BE2C (cell line): ENCODE data around the gene DNAJC8.
A peak's percentile ranks its signal among the peaks of the same experiment; 100 is the strongest.

Source experiments
- DNase-seq: peaks from one replicate; pipeline ENCODE4 v3.0.0-alpha.2; 2020
- H3K27me3 ChIP-seq: fragments of 250-450 bp; sonication (Bioruptor Pico); 2 replicates; pipeline ENCODE4 v1.5.1; 2020; ENCODE audit warnings: mild to moderate bottlenecking
- H3K36me3 ChIP-seq: fragments of 250-450 bp; sonication (Bioruptor Pico); 2 replicates; pipeline ENCODE4 v1.5.1; 2020; ENCODE audit warnings: mild to moderate bottlenecking
- H3K4me1 ChIP-seq: fragments of 250-450 bp; sonication (Bioruptor Pico); 2 replicates; pipeline ENCODE4 v1.5.1; 2020
- H3K4me3 ChIP-seq: 2 replicates; pipeline ENCODE4 v1.5.1; 2011; ENCODE audit warnings: low read depth, low read length
- H3K9me3 ChIP-seq: fragments of 250-450 bp; sonication (Bioruptor Pico); 2 replicates; pipeline ENCODE4 v1.5.1; 2020
- TF ChIP-seq, protein P1 (sequence below): IDR thresholded peaks from 2 replicates; pipeline ENCODE4 v1.5.1; 2012; ENCODE audit warnings: mild to moderate bottlenecking, low read depth, low read length

Gene DNAJC8

DNA sequence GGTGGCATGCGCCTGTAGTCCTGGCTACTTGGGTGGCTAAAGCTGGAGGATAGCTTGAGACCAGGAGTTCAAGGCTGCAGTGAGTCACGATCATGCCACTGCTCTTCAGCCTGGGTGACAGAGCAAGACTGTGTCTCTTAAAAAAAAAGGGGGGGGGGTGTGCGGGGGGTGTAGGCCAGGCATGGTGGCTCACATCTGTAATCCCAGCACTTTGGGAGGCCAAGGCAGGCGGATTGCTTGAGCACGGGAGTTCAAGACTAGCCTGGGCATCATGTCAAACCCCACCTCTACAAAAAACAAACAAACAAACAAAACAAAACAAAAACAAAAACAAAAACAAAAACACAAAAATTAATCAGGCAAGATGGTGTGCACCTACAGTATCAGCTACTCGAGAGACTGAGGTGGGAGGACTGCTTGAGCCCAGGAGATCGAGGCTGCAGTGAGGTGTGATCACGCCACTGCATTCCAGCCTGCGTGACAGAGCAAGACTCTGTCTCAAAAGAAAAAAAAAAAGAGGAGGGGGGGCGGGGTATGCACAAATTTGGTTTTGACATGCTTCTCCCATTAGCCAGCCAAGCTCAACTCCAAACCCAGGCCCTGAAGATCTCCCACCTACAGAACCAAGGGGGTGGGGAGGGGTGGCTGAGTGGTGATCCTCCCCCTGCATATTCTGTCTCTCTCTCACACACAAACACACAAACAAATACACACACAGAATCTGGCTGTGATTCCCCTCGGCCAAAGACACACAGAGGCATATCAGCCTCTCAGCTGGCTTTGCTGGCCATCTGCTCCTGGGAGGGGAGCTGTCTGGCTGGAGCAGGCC is 59.5 kb downstream of the DNAJC8 start:
- H3K4me1 ChIP-seq: no peaks in the 10 kb centered on the region
- DNase-seq: peak; percentile 56

DNA sequence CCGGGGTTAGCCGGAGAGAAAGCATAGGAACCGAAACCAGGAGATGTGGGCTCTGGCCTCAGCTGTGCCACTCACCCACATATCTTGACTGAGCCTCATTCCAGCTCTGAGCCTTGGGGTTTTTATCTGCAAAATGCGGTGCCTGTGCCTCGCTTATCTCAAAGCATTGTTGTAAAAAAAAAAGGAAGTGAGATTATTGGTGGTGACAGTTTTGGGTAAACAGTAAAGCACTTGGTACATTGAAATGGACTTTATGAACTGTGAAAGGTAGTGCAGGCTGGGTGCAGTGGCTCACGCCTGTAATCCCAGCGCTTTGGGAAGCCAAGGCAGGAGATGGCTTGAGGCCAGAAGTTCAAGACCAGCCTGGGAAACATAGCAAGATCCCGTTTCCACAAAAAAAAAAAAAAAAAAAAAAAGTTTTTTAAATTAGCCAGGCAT is 60.1 kb downstream of the DNAJC8 start:
- no peak for DNase-seq
- no peak overlapping the region for H3K4me3 ChIP-seq

More for the DNA sequence above, 59.5 kb downstream of the DNAJC8 start:
- TF ChIP-seq, protein P1, sequence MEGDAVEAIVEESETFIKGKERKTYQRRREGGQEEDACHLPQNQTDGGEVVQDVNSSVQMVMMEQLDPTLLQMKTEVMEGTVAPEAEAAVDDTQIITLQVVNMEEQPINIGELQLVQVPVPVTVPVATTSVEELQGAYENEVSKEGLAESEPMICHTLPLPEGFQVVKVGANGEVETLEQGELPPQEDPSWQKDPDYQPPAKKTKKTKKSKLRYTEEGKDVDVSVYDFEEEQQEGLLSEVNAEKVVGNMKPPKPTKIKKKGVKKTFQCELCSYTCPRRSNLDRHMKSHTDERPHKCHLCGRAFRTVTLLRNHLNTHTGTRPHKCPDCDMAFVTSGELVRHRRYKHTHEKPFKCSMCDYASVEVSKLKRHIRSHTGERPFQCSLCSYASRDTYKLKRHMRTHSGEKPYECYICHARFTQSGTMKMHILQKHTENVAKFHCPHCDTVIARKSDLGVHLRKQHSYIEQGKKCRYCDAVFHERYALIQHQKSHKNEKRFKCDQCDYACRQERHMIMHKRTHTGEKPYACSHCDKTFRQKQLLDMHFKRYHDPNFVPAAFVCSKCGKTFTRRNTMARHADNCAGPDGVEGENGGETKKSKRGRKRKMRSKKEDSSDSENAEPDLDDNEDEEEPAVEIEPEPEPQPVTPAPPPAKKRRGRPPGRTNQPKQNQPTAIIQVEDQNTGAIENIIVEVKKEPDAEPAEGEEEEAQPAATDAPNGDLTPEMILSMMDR: no peak
- Histone ChIP-seq H3K9me3 (no peaks in the 10 kb centered on the region), H3K4me3 (no peak overlapping the region), H3K27me3 (no peaks in the 10 kb centered on the region), H3K36me3 (no peaks in the 10 kb centered on the region)

DNA sequence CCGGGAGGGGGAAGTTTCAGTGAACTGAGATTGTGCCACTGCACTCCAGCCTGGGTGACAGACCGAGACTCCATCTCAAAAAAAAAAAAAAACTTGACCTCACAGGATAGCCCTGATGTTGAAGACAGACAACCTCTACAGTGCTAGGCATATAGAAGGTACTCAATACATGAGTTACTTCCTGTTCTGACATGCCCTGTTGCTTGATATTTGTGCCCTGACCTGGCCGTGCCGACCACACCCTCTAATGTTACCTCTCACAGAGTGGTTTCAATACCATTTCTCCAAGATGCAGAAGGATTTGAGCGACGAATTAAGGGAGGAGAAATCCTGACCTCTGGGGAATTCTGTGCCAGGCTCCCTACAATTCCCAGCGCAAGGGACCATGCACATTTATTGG is 61.6 kb downstream of the DNAJC8 start:
- TF ChIP-seq, protein P1: no peak
- no peaks in the 10 kb centered on the region for H3K36me3 ChIP-seq
- no peak for DNase-seq
- H3K27me3 ChIP-seq: no peaks in the 10 kb centered on the region
- H3K4me1 ChIP-seq: no peaks in the 10 kb centered on the region
- H3K9me3 ChIP-seq: no peaks in the 10 kb centered on the region
- H3K4me3 ChIP-seq: no peak overlapping the region

More for the DNA sequence above, 60.1 kb downstream of the DNAJC8 start:
- TF ChIP-seq, protein P1: no peak
- H3K27me3 ChIP-seq: no peaks in the 10 kb centered on the region
- no peaks in the 10 kb centered on the region for H3K4me1 ChIP-seq
- H3K36me3 ChIP-seq: no peaks in the 10 kb centered on the region
- no peaks in the 10 kb centered on the region for H3K9me3 ChIP-seq

DNA sequence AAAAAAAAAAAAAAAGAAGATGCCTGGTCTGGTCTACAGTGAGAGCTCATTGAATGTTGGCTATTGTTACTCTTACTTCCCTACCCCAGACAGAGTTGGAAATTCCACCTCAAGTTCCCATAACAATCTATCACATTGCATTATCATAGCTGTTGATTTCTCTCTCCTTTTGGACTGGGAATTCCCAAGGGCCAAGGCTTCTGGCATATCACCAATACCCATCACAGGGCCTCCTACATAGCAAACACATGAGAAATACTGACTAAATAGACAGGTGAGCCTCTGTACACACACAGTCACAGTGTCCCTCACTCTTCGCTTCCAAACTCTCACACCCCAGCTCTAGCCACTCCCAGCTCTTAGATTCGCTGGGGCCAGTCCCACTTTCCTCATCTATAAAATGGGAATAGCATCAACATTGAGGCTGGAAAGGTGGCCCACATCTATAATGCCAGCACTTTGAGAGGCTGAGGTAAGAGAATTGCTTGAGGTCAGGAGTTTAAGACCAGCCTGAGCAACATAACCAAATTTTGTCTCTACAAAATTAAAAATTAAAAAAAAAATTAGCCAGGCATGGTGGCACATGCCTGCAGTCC is 62.7 kb downstream of the DNAJC8 start:
- Histone ChIP-seq H3K27me3 (no peaks in the 10 kb centered on the region), H3K36me3 (no peaks in the 10 kb centered on the region), H3K9me3 (no peaks in the 10 kb centered on the region), H3K4me1 (no peaks in the 10 kb centered on the region), H3K4me3 (no peak overlapping the region)
- no peak for DNase-seq
- TF ChIP-seq, protein P1: no peak

DNA sequence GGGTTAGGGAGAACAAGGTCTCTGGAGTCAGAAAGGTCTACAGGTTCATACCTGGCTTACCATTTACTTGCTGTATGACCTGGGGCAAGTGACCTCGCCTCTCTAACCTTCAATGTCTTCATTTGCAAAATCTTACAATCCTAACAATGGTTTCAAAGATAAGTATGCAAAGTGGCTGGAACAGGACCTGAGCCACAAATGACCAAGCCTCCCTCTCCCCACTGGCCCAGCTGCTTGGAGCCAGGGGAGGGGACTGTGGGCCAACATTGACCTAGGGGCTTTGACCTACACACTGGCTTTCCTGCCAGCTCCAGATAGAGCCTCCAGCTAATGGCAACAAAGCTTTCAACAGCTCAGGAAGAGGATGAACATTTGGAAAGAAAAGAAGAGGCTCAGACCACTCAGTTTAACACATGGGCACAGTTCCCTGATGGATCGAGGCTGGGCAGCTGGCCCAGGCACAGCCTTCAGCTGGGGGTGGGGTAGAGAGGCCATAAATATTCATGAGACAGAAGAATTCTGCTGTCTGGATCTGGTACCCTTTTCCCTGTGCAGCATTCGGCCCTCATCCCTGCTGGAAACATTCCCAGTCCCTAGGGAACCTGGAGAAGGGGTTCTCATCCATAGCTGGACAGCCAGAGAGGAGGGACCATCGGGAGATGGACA is 69.2 kb downstream of the DNAJC8 start:
- TF ChIP-seq, protein P1: no peak
- Histone ChIP-seq H3K9me3 (no peaks in the 10 kb centered on the region), H3K4me1 (no peaks in the 10 kb centered on the region), H3K36me3 (no peaks in the 10 kb centered on the region), H3K27me3 (no peaks in the 10 kb centered on the region), H3K4me3 (no peak overlapping the region)
- no peak for DNase-seq
